ENCODE data around the gene REV1.

Gene REV1

GRCh38 chr2:99520813-99521212 is 31.0 kb upstream of the REV1 start:
- TF ChIP-seq EZH2phosphoT487 (IDR thresholded peaks at IDR 0.05; ENCODE audit: low read depth) (no peak), CTCF (IDR thresholded peaks at IDR 0.05; ENCODE audit: low read depth, low read length) (no peak)
- Histone ChIP-seq H3K4me2 (ENCODE audit: low read length) (no peak overlapping the region), H3K4me3 (ENCODE audit: low read length) (no peak overlapping the region), H3K79me2 (ENCODE audit: low read length) (no peaks in the 10 kb centered on the region), H3K36me3 (replicated peaks; ENCODE audit: low read depth, low read length) (no peaks in the 10 kb centered on the region), H3K9ac (ENCODE audit: low read length) (no peak overlapping the region), H2AFZ (ENCODE audit: low read depth, low read length) (no peak overlapping the region), H4K20me1 (ENCODE audit: insufficient read depth, low read length) (no peaks in the 10 kb centered on the region), H3K27ac (ENCODE audit: low read length) (no peak overlapping the region), H3K9me3 (ENCODE audit: insufficient read depth, low read length) (no peaks in the 10 kb centered on the region), H3K4me1 (ENCODE audit: low read length) (no peaks in the 10 kb centered on the region), H3K27me3 (ENCODE audit: low read depth, low read length) (no peaks in the 10 kb centered on the region)

GRCh38 chr2:99520195-99520594 is 30.4 kb upstream of the REV1 start:
- Histone ChIP-seq H3K9ac (ENCODE audit: low read length) (no peak overlapping the region), H2AFZ (ENCODE audit: low read depth, low read length) (no peak overlapping the region), H3K4me1 (ENCODE audit: low read length) (no peaks in the 10 kb centered on the region), H3K4me3 (ENCODE audit: low read length) (no peak overlapping the region), H3K36me3 (replicated peaks; ENCODE audit: low read depth, low read length) (no peaks in the 10 kb centered on the region), H3K9me3 (ENCODE audit: insufficient read depth, low read length) (no peaks in the 10 kb centered on the region), H3K79me2 (ENCODE audit: low read length) (no peaks in the 10 kb centered on the region), H3K4me2 (ENCODE audit: low read length) (no peak overlapping the region), H3K27me3 (ENCODE audit: low read depth, low read length) (no peaks in the 10 kb centered on the region), H4K20me1 (ENCODE audit: insufficient read depth, low read length) (no peaks in the 10 kb centered on the region), H3K27ac (ENCODE audit: low read length) (no peak overlapping the region)
- no peak for TF ChIP-seq CTCF (IDR thresholded peaks at IDR 0.05; ENCODE audit: low read depth, low read length)
- no peak for TF ChIP-seq EZH2phosphoT487 (IDR thresholded peaks at IDR 0.05; ENCODE audit: low read depth)

GRCh38 chr2:99514357-99514756 is 24.5 kb upstream of the REV1 start:
- Histone ChIP-seq H4K20me1 (ENCODE audit: insufficient read depth, low read length) (no peaks in the 10 kb centered on the region), H3K27ac (ENCODE audit: low read length) (no peak overlapping the region)

DNA sequence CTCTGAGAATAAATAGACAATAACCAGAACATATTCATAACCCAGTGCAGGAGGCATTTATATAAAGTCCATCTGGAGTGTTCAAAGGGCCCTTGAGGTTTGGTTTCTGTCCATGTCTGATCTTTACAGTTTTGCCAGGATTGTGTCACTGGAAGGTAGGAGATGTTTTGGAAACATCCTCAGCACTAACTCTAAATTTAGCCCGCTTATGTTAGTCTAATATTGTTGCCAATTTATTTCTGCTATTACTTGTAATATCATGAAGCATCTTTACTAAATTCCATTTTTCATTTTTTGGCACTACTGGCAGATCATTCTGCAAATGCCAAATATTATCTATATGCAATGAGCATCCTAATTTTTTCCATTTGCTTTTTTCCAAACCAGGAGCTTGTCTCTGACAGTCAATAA is 22.4 kb upstream of the REV1 start:
- Histone ChIP-seq H3K9me3 (ENCODE audit: insufficient read depth, low read length) (no peaks in the 10 kb centered on the region), H3K4me3 (ENCODE audit: low read length) (no peak overlapping the region), H3K4me2 (ENCODE audit: low read length) (no peak overlapping the region), H3K4me1 (ENCODE audit: low read length) (no peaks in the 10 kb centered on the region), H3K27ac (ENCODE audit: low read length) (no peak overlapping the region), H3K9ac (ENCODE audit: low read length) (no peak overlapping the region), H2AFZ (ENCODE audit: low read depth, low read length) (no peak overlapping the region), H3K27me3 (ENCODE audit: low read depth, low read length) (no peaks in the 10 kb centered on the region; the same call in 1 of the 2 replicates), H4K20me1 (ENCODE audit: insufficient read depth, low read length) (no peaks in the 10 kb centered on the region), H3K36me3 (replicated peaks; ENCODE audit: low read depth, low read length) (no peaks in the 10 kb centered on the region), H3K79me2 (ENCODE audit: low read length) (no peaks in the 10 kb centered on the region)
- no peak for TF ChIP-seq CTCF (IDR thresholded peaks at IDR 0.05; ENCODE audit: low read depth, low read length)
- no peak for TF ChIP-seq EZH2phosphoT487 (IDR thresholded peaks at IDR 0.05; ENCODE audit: low read depth)

More at GRCh38 chr2:99514357-99514756, 24.5 kb upstream of the REV1 start:
- Histone ChIP-seq H2AFZ (ENCODE audit: low read depth, low read length) (no peak overlapping the region), H3K4me2 (ENCODE audit: low read length) (no peak overlapping the region), H3K9me3 (ENCODE audit: insufficient read depth, low read length) (no peaks in the 10 kb centered on the region), H3K4me3 (ENCODE audit: low read length) (no peak overlapping the region), H3K79me2 (ENCODE audit: low read length) (no peaks in the 10 kb centered on the region), H3K4me1 (ENCODE audit: low read length) (no peaks in the 10 kb centered on the region), H3K27me3 (ENCODE audit: low read depth, low read length) (no peaks in the 10 kb centered on the region; the same call in 1 of the 2 replicates), H3K9ac (ENCODE audit: low read length) (no peak overlapping the region), H3K36me3 (replicated peaks; ENCODE audit: low read depth, low read length) (no peaks in the 10 kb centered on the region)
- TF ChIP-seq CTCF (IDR thresholded peaks at IDR 0.05; ENCODE audit: low read depth, low read length) (no peak), EZH2phosphoT487 (IDR thresholded peaks at IDR 0.05; ENCODE audit: low read depth) (no peak)
